GM19397 (cell line): ENCODE results near the gene TTL.
A peak's percentile ranks its signal among the peaks of the same experiment; 100 is the strongest.

Experiments used
- ATAC-seq: cut with Tn5 transposase; IDR thresholded peaks from one replicate; pipeline ENCODE4 v1.9.1; 2021; ENCODE audit warnings: mild to moderate bottlenecking, moderate library complexity; ENCODE audit not compliant: unreplicated experiment

The TTL gene

DNA sequence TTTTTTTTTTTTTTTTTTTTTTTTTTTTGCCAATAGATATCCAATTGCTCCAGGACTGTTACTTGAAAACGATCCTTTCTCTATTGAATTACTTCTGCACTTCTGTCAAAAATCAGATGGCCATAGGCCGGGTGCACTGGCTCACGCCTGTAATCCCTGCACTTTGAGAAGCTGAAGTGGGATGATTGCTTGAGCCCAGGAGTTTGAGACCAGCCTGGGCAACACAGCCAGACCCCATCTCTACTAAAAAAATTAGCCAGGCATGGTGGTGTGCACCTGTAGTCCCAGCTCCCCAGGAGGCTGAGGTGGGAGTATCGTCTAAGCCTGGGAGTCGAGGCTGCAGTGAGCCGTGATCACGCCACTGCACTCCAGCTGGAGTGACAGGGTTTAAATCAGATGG lies 98.1 kb downstream of the TTL start:
- ATAC-seq = no peak

DNA sequence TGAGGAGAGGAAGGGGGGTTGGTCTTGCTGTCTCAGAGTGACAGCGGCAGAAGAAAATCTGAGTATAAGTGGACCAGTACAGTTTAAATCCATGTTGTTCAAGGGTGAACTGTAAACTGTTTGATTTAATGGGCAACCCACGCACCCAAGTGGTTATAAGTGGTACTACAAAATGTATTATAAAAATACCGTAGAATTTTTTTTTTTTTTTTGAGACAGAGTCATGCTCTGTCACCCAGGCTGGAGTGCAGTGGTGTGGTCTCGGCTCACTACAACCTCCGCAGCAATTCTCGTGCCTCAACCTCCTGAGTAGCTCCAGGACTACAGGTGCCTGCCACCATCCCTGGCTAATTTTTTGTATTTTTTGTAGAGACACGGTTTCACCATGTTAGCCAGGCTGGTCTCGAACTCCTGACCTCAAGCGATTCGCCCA lies 100.4 kb downstream of the TTL start:
- ATAC-seq = no peak

DNA sequence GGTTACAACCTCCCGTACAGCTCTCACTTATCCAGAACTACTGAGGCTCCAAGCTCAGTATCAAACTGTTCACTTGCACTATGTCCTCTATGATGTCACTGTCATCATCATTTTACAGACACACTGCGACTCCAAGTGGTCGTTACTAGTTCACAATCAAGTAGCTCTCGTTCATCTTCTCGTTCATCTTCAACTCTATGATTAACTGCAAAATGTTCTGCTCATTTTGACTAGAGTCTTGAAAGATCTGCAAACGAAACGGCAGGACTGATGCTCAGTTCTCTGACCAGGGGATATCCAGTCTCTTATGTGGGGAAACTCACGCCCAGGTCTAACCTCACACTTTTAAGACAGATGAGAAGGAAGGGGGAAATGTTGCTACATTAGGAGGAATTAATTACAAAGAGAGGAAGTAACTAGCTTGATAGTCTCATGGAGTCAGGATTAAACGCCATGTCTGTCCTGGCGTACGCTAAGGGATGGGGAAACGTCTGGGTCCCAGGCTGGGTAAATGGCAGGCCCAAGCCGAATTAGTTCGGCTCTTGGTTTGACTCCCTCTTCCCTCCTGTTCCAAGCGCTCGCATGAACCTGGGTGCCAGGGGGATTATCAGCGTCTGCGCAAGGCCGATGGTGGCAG lies 101.7 kb downstream of the TTL start:
- ATAC-seq = no peak

DNA sequence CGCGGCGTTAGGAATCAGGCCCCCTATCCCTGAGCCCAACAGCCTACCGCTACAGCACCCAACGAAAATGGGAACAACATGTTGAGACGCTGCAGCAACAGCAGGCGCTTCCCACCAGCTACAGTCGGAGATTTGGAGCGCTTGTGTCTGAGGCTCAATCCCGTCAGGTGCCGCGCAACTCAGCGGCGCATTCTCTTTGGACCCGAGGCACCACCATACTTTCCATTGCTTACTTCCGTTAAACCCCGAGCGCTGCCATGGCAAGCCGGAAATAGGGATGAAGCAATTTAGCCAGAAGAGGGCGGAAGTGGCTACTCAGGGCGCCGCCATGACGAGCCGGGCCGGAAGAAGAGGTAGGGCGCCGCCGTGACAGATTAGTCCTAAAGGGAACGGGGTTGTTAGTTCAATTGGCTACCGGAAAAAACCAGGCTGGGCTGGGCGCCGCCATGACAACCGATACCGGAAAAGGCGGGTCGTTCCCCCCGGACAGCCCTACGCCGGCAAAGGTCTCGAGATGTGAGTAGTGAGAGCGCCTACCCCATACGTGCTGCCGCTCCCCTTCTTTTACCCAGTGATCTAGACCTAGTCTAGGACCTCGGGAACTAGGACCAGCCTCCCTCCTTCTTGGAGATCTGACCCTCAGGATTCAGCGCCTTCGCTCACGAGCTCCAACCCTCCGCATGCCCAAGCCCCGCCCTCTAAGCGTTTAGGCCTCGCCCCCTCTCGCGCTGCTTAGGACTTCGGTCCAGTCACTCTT lies 102.4 kb downstream of the TTL start, which contains the start of gene CHCHD5:
CHCHD5 (plus strand) TSS at position 476 of the 757 bp plus-strand sequence; CDS start at position 515, 39 bp downstream.
- ATAC-seq = peak; percentile 88

DNA sequence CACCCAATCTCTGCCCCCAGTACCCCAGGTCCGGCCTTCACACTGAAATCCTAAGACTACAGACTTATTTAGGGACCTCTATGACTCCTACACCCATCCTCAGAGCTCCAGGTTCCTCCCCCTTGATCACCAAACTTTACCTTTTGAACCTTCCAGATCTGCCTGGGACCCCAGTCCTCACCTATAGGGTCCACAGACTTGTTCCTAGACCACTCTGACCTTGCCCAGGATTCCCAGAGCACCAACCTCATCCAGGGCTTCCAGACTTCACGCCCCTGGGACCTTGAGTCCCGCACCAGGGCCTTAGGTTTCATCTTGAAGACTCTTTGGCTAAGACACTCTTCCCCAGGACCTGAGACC lies 102.9 kb downstream of the TTL start:
- ATAC-seq = no peak

DNA sequence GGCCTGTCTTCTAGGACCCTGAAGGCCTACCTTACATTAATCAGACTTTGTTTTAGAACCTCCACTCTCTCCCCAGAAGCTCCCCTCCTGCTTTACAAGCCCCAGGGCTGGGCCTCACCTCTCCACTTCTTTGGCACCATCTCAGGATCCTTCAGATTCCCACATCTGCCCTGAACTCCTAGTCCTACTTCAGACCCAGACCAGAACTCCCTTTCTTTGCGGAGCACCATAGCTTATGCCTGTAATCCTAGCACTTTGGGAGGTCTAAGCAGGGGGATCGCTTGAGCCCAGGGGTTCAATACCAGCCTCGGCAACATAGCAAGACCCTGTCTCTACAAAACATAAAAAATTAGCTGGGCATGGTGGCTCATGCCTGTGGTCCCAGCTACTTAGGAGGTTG lies 103.4 kb downstream of the TTL start:
- no peak for ATAC-seq

DNA sequence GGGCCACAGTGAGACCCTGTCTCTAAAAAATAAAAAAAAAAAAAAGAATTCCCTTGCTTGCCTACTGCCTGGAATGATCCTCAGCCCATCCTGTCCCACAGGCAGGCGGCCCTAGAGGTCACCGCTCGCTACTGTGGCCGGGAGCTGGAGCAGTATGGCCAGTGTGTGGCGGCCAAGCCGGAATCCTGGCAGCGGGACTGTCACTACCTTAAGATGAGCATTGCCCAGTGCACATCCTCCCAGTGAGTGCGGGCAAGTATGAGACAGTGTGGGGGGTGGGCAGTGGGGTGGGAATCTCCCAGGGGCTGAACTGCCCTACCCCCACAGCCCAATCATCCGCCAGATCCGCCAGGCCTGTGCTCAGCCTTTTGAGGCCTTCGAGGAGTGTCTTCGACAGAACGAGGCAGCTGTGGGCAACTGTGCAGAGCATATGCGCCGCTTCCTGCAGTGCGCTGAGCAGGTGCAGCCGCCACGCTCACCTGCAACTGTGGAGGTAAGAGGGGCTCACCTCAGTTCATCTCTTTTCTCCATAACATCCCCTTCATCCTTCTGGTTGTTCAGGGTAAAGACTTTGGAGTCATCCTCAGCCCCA lies 104.0 kb downstream of the TTL start:
- ATAC-seq = no peak

DNA sequence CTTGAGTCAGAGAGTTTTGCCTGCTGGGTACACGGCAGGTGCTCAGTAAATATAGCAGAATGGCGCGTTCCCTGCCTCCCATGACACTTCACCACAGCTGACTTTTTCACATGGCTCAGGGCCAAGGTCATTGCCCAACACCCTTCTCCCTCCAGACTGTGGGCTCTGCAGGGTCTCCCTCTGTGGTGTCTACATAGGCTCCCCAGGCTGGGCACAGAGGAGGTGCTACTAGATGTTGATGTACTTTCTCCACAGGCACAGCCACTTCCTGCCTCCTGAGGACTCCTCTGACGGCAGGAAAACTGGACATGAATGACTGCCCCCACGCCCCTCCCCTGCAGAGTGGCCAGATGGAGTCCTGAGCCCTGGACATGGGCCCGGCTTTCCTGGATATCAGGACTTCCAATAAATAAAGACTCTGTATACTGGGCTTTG lies 106.7 kb downstream of the TTL start:
- no peak for ATAC-seq
